Ectodermal cell (in vitro differentiated cells): ENCODE data around the gene CREB5. TPM values are rescaled to one million over a fixed set of nuclear protein-coding genes. Genes with fewer than 3 reads are reported as not detected.

Experiments
- H3K27ac ChIP-seq: 2 replicates; pipeline ENCODE4 v1.7.0; 2013; ENCODE audit warnings: mild to moderate bottlenecking, low read depth, low read length; ENCODE audit not compliant: insufficient read depth, poor library complexity, severe bottlenecking
- H3K27me3 ChIP-seq: 2 replicates; pipeline ENCODE4 v1.7.0; 2013; ENCODE audit warnings: mild to moderate bottlenecking, low read length; ENCODE audit not compliant: insufficient read depth, control insufficient read depth, poor library complexity, severe bottlenecking
- H3K36me3 ChIP-seq: one replicate; pipeline ENCODE4 v1.7.0; 2013; ENCODE audit warnings: low read length; ENCODE audit not compliant: control insufficient read depth, insufficient read depth
- H3K4me1 ChIP-seq: one replicate; pipeline ENCODE4 v1.7.0; 2013; ENCODE audit warnings: low read length; ENCODE audit not compliant: control insufficient read depth, insufficient read depth
- H3K4me3 ChIP-seq: 2 replicates; pipeline ENCODE4 v1.7.0; 2013; ENCODE audit warnings: low read depth, low read length, control low read depth; ENCODE audit not compliant: insufficient read depth
- H3K9me3 ChIP-seq: 2 replicates; pipeline ENCODE4 v1.7.0; 2013; ENCODE audit warnings: mild to moderate bottlenecking, low read length, moderate library complexity; ENCODE audit not compliant: control insufficient read depth
- WGBS, 2 experiments: methylation state at CpG; one replicate each; pipeline ENCODE4 v1.1.7; 2013; ENCODE audit warnings: missing lambda C conversion rate in 2 of 2; 5-methylcytosine and 5-hydroxymethylcytosine counted together
- polyA plus RNA-seq, 4 experiments: library from polyadenylated mRNA; stranded (reverse); fragments of 50-300 nt; gene quantifications; one replicate each; pipeline ENCODE4 v1.2.3, GENCODE V29; 2013

Gene CREB5, protein sequence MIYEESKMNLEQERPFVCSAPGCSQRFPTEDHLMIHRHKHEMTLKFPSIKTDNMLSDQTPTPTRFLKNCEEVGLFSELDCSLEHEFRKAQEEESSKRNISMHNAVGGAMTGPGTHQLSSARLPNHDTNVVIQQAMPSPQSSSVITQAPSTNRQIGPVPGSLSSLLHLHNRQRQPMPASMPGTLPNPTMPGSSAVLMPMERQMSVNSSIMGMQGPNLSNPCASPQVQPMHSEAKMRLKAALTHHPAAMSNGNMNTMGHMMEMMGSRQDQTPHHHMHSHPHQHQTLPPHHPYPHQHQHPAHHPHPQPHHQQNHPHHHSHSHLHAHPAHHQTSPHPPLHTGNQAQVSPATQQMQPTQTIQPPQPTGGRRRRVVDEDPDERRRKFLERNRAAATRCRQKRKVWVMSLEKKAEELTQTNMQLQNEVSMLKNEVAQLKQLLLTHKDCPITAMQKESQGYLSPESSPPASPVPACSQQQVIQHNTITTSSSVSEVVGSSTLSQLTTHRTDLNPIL
- 1.6 TPM for polyA plus RNA-seq (2013, experiment 1 of 4)
- polyA plus RNA-seq (2013, experiment 2 of 4), result 2.4 TPM
- 2.6 TPM for polyA plus RNA-seq (2013, experiment 3 of 4)
- 2.0 TPM for polyA plus RNA-seq (2013, experiment 4 of 4)

- H3K4me3 ChIP-seq, result no peak within 1 kb of the TSS
- 68 to 77% methylated on average over 7 to 8 of the region's 8 CpGs for WGBS, 2 experiments
- no peaks in the 10 kb centered on the region for H3K9me3 ChIP-seq
- peaks cover 58% of the 10 kb centered on the region for H3K27me3 ChIP-seq
- no peaks in the 10 kb centered on the region for H3K36me3 ChIP-seq
- H3K4me1 ChIP-seq, result peaks cover 20% of the 10 kb centered on the region
- H3K27ac ChIP-seq, result no peak within 1 kb of the TSS
Measured at GRCh38 chr7:28411876-28412662, at the start of gene CREB5. Gene CREB5 (plus strand): TSS chr7:28412518. CDS start chr7:28412915, 397 bp downstream.

DNA sequence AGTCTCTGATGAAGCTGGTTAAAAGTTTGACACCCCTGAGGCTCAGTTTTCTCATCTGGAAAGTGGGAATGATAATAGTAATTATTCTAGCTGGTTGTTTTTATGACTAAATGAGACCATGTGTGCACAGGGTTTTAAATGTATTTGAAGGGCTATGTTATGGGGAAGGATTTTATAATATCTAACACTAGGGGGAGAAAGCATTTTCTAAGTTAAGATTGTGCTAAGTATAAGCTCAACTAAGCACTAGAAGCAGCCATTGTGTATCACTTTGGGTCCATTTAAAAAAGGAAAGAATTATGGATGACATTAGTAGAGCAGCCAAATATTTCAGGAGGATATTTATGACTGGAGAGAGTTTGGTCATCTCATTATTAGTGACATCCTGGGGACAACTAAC, 49.5 kb upstream of the CREB5 start:
- no peaks in the 10 kb centered on the region for H3K9me3 ChIP-seq
- no peaks in the 10 kb centered on the region for H3K27me3 ChIP-seq
- peaks cover 12% of the 10 kb centered on the region for H3K4me1 ChIP-seq
- no peaks in the 10 kb centered on the region for H3K36me3 ChIP-seq
- no peak overlapping the region for H3K27ac ChIP-seq
- H3K4me3 ChIP-seq, result no peak overlapping the region

- H3K4me1 ChIP-seq, result peaks cover 12% of the 10 kb centered on the region
- H3K4me3 ChIP-seq, result no peak overlapping the region
- no peaks in the 10 kb centered on the region for H3K27me3 ChIP-seq
- H3K9me3 ChIP-seq, result no peaks in the 10 kb centered on the region
- 83 to 90% methylated on average over 3 of the region's 3 CpGs for WGBS, 2 experiments
- no peak overlapping the region for H3K27ac ChIP-seq
- no peaks in the 10 kb centered on the region for H3K36me3 ChIP-seq
Measured at GRCh38 chr7:28364082-28364481, 48.2 kb upstream of the CREB5 start.

DNA sequence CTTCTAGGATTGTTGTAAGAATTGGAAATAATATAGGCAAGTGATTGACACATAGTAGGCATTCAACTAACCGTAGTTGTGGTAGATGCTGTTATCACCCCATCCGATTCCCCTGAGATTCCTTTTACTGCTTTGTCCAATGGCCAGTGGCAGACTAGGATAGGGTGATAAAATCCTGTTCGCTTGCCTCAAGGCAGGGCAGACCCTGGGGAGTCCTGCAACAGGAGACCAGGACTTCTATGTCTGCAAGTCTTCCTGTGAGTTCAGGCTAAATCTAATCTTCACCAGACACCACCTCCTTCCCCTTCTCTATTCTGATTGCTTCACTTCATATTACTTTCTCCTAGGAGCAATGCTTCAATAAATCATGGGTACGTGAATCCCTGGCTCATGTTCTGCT, 42.8 kb upstream of the CREB5 start:
- no peak overlapping the region for H3K4me3 ChIP-seq
- H3K36me3 ChIP-seq, result no peaks in the 10 kb centered on the region
- 69 to 70% methylated on average over 4 of the region's 4 CpGs for WGBS, 2 experiments
- H3K27me3 ChIP-seq, result no peaks in the 10 kb centered on the region
- no peak overlapping the region for H3K27ac ChIP-seq
- no peaks in the 10 kb centered on the region for H3K9me3 ChIP-seq
- no peaks in the 10 kb centered on the region for H3K4me1 ChIP-seq

DNA sequence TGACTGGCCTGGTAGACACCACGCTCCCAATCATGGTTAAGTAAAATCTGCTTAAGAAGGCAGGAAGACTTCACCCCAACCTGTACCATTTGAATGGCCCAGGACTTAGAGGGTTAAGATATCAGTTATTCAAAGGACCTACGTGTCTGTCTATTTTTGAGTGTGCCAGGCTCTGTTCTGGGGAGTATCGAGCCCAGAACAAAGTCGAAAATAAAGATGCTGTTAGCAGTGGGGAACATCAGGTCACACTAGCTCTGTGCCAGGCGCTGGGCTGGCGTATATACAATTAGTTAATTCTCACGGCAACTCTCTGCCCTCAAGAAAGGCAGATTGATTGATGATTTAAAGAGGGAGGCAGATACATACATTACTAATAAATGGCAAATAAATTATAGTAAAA, 40.5 kb upstream of the CREB5 start:
- no peaks in the 10 kb centered on the region for H3K27me3 ChIP-seq
- H3K4me3 ChIP-seq, result no peak overlapping the region
- H3K27ac ChIP-seq, result no peak overlapping the region
- 82 to 84% methylated on average over 7 of the region's 7 CpGs for WGBS, 2 experiments
- no peaks in the 10 kb centered on the region for H3K36me3 ChIP-seq
- no peaks in the 10 kb centered on the region for H3K9me3 ChIP-seq
- no peaks in the 10 kb centered on the region for H3K4me1 ChIP-seq

GRCh38 chr7:28373990-28374389, 38.3 kb upstream of the CREB5 start:
- WGBS, 2 experiments, result 85 to 93% methylated on average over 2 of the region's 3 CpGs
- Histone ChIP-seq H3K27me3 (no peaks in the 10 kb centered on the region), H3K4me3 (no peak overlapping the region), H3K9me3 (no peaks in the 10 kb centered on the region), H3K27ac (no peak overlapping the region), H3K4me1 (no peaks in the 10 kb centered on the region), H3K36me3 (no peaks in the 10 kb centered on the region)

- Histone ChIP-seq H3K9me3 (no peaks in the 10 kb centered on the region), H3K4me3 (no peak overlapping the region), H3K36me3 (no peaks in the 10 kb centered on the region), H3K4me1 (no peaks in the 10 kb centered on the region), H3K27me3 (no peaks in the 10 kb centered on the region), H3K27ac (no peak overlapping the region)
- 87 to 100% methylated on average over 1 of the region's 1 CpG for WGBS, 2 experiments
Measured at GRCh38 chr7:28375729-28376128, 36.6 kb upstream of the CREB5 start.

- Histone ChIP-seq H3K4me3 (no peak overlapping the region), H3K9me3 (no peaks in the 10 kb centered on the region), H3K27me3 (no peaks in the 10 kb centered on the region), H3K27ac (no peak overlapping the region), H3K36me3 (no peaks in the 10 kb centered on the region), H3K4me1 (no peaks in the 10 kb centered on the region)
- 91 to 97% methylated on average over 2 of the region's 2 CpGs for WGBS, 2 experiments
Measured at GRCh38 chr7:28376634-28377033, 35.7 kb upstream of the CREB5 start.

- Histone ChIP-seq H3K27ac (no peak overlapping the region), H3K4me3 (no peak overlapping the region), H3K9me3 (no peaks in the 10 kb centered on the region), H3K27me3 (no peaks in the 10 kb centered on the region), H3K36me3 (no peaks in the 10 kb centered on the region), H3K4me1 (no peaks in the 10 kb centered on the region)
- WGBS, 2 experiments, result 100% methylated on average over 3 of the region's 3 CpGs
Measured at GRCh38 chr7:28378574-28379149, 33.7 kb upstream of the CREB5 start.

GRCh38 chr7:28381466-28381865, 30.9 kb upstream of the CREB5 start:
- Histone ChIP-seq H3K36me3 (no peaks in the 10 kb centered on the region), H3K9me3 (no peaks in the 10 kb centered on the region), H3K4me3 (no peak overlapping the region), H3K27me3 (no peaks in the 10 kb centered on the region), H3K27ac (no peak overlapping the region), H3K4me1 (no peaks in the 10 kb centered on the region)
- 94% methylated on average over 3 of the region's 3 CpGs for WGBS, 2 experiments
